ENCODE measurements around the gene NR5A2.

DNA sequence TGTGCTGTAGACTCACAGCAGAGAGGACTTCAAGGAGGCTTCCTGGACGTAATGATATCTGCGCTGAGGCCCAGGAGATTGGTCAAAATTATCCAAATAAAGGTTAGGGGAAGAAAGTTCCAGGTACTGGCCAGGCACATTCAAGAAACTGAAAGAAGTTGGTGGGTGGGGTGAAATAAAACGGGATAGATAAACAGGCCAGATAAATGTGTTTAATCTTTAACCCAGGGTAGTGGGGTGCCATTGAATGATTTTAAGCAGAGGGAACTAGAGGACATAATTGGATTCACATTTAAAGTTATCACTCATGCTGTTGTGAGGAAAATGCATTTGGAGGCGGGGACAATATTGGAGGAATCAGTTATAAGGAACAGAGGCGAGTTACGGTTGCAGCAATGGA is 134.7 kb downstream of the NR5A2 start:
- TF ChIP-seq EZH2 (IDR thresholded peaks at IDR 0.05; ENCODE audit: borderline replicate concordance) = no peak
- TF ChIP-seq CTCF (IDR thresholded peaks at IDR 0.05; ENCODE audit: poor library complexity) = no peak

Measured in hepatocyte (in vitro differentiated cells).